Esophagus muscularis mucosa (tissue), 4 donors: ENCODE measurements around the gene RAB7B.

ENCODE experiments used
- CTCF ChIP-seq, 3 experiments: fragments of 200-600 bp in 2 of 3; fragments of 450-650 bp in 1 of 3; sonication (generic) in 2 of 3; IDR thresholded peaks; one replicate each; pipeline ENCODE4 v1.5.1; 2017 to 2019; ENCODE audit warnings: antibody characterized with exemption in 3 of 3, mild to moderate bottlenecking in 2 of 3, moderate library complexity in 1 of 3
- EP300 ChIP-seq: sonication (generic); formaldehyde crosslinking; IDR thresholded peaks from one replicate; pipeline ENCODE4 v1.6.1; 2017; ENCODE audit warnings: antibody characterized with exemption
- POLR2A ChIP-seq: fragments of 450-650 bp; IDR thresholded peaks from one replicate; pipeline ENCODE4 v1.6.1; 2017; ENCODE audit warnings: antibody characterized with exemption, moderate library complexity, mild to moderate bottlenecking, low read depth
- POLR2AphosphoS5 ChIP-seq, 2 donors: sonication (generic); formaldehyde crosslinking; IDR thresholded peaks; one replicate each; pipeline ENCODE4 v1.6.1; 2017; ENCODE audit warnings: antibody characterized with exemption in 2 of 2

- TF ChIP-seq CTCF (IDR thresholded peaks at IDR 0.05) (no peak), POLR2AphosphoS5 (IDR thresholded peaks at IDR 0.05) (no peak), POLR2A (no peak), EP300 (no peak)
These were observed 16.9 kb downstream of the RAB7B start for GRCh38 chr1:205986292-205986691.
